GM18861 (cell line): ENCODE data around the gene UIMC1.
"Not testable (repeated sequence)": the region's sequence is repeated elsewhere in the genome, so short reads cannot be mapped to it uniquely, and the experiment has no call there.

Experiments
- ATAC-seq: cut with Tn5 transposase; IDR thresholded peaks from one replicate; pipeline ENCODE4 v1.9.1; 2021; ENCODE audit not compliant: unreplicated experiment

Gene UIMC1

GRCh38 chr5:176873011-176873410 is 133.6 kb downstream of the UIMC1 start:
- ATAC-seq: not testable (repeated sequence)

- not testable (repeated sequence) for ATAC-seq
These were observed 134.0 kb downstream of the UIMC1 start for GRCh38 chr5:176872586-176872985.

- ATAC-seq: not testable (repeated sequence)
These were observed 135.9 kb downstream of the UIMC1 start for GRCh38 chr5:176870644-176871043.

- ATAC-seq: no peak
These were observed 136.4 kb downstream of the UIMC1 start for GRCh38 chr5:176870110-176870591.

- ATAC-seq: no peak
These were observed 137.0 kb downstream of the UIMC1 start for GRCh38 chr5:176869501-176870109.

GRCh38 chr5:176868731-176869130 is 137.8 kb downstream of the UIMC1 start:
- ATAC-seq: no peak

GRCh38 chr5:176868126-176868525 is 138.5 kb downstream of the UIMC1 start:
- ATAC-seq: no peak

GRCh38 chr5:176866707-176867310 is 139.8 kb downstream of the UIMC1 start:
- ATAC-seq: no peak

- no peak for ATAC-seq
These were observed 140.6 kb downstream of the UIMC1 start for GRCh38 chr5:176865964-176866363.

GRCh38 chr5:176864755-176865154 is 141.8 kb downstream of the UIMC1 start:
- ATAC-seq: no peak

GRCh38 chr5:176863765-176864098 is 142.8 kb downstream of the UIMC1 start:
- no peak for ATAC-seq

GRCh38 chr5:176863041-176863764 is 143.4 kb downstream of the UIMC1 start:
- ATAC-seq: no peak

- ATAC-seq: no peak
These were observed 144.1 kb downstream of the UIMC1 start for GRCh38 chr5:176862330-176862995.

GRCh38 chr5:176861276-176861675 is 145.3 kb downstream of the UIMC1 start:
- no peak for ATAC-seq

GRCh38 chr5:176860381-176860780 is 146.2 kb downstream of the UIMC1 start:
- ATAC-seq: no peak

GRCh38 chr5:176859916-176860315 is 146.7 kb downstream of the UIMC1 start:
- no peak for ATAC-seq

- ATAC-seq: no peak
These were observed 148.7 kb downstream of the UIMC1 start for GRCh38 chr5:176857894-176858273.

GRCh38 chr5:176857216-176857893 is 149.2 kb downstream of the UIMC1 start:
- no peak for ATAC-seq

GRCh38 chr5:176856746-176857145 is 149.8 kb downstream of the UIMC1 start:
- no peak for ATAC-seq

GRCh38 chr5:176855598-176855997 is 151.0 kb downstream of the UIMC1 start:
- no peak for ATAC-seq
